ENCODE measurements around the gene JUND.

- no peak; the same call in 1 of the 2 replicates for TF ChIP-seq POLR2AphosphoS5 (IDR thresholded peaks at IDR 0.05; ENCODE audit: low read depth)
- no peak for TF ChIP-seq CTCF (IDR thresholded peaks at IDR 0.05; ENCODE audit: insufficient read depth, low read length)
- TF ChIP-seq, protein P1, sequence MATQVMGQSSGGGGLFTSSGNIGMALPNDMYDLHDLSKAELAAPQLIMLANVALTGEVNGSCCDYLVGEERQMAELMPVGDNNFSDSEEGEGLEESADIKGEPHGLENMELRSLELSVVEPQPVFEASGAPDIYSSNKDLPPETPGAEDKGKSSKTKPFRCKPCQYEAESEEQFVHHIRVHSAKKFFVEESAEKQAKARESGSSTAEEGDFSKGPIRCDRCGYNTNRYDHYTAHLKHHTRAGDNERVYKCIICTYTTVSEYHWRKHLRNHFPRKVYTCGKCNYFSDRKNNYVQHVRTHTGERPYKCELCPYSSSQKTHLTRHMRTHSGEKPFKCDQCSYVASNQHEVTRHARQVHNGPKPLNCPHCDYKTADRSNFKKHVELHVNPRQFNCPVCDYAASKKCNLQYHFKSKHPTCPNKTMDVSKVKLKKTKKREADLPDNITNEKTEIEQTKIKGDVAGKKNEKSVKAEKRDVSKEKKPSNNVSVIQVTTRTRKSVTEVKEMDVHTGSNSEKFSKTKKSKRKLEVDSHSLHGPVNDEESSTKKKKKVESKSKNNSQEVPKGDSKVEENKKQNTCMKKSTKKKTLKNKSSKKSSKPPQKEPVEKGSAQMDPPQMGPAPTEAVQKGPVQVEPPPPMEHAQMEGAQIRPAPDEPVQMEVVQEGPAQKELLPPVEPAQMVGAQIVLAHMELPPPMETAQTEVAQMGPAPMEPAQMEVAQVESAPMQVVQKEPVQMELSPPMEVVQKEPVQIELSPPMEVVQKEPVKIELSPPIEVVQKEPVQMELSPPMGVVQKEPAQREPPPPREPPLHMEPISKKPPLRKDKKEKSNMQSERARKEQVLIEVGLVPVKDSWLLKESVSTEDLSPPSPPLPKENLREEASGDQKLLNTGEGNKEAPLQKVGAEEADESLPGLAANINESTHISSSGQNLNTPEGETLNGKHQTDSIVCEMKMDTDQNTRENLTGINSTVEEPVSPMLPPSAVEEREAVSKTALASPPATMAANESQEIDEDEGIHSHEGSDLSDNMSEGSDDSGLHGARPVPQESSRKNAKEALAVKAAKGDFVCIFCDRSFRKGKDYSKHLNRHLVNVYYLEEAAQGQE (IDR thresholded peaks at IDR 0.05; ENCODE audit: insufficient replicate concordance, low read depth), result no peak
- TF ChIP-seq GABPA (IDR thresholded peaks at IDR 0.05; ENCODE audit: low read depth), result no peak
- no peak for TF ChIP-seq SPI1 (IDR thresholded peaks at IDR 0.05; ENCODE audit: borderline replicate concordance, low read depth)
Measured at GRCh38 chr19:18253716-18254115, 27.7 kb downstream of the JUND start.

Measured in HL-60 (cell line).